Measurements from ENCODE around the gene WHAMM.

Gene WHAMM

DNA sequence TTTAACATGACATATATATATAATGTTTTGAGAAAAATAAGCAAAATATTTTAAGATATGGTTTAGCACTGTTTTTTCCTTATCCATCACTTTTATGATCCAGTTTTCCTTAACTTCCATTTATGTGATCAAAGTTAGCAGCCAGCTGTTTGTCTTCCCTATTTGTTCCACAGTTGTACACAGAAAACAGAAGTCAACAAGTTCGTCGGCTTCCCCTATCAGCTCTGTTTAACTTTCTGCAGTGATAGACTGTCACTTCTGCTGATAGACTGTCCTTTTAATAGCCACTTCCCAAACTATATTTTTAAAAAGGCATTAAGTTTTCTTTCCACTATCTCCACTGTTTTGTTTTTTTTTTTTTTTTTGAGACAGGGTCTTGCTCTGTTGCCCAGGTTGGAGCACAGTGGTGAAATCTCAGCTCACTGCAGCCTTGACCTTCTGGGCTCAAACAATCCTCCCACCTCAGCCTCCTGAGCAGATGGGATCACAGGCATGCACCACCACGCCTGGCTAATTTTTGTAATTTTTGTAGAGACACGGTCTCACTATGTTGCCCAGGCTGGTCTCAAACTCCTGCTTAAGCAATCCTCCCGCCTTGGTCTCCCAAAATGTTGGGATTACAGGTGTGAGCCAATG lies 10.8 kb upstream of the WHAMM start:
- no peak for ATAC-seq (ENCODE audit: insufficient read depth, low read depth)
- Histone ChIP-seq H3K27ac (ENCODE audit: low read length) (no peak overlapping the region), H3K9ac (ENCODE audit: low read depth, low read length) (no peak overlapping the region), H3K4me2 (ENCODE audit: insufficient read depth, low read length) (no peak overlapping the region), H3K27me3 (ENCODE audit: insufficient read depth, low read length, poor library complexity) (peaks cover 10% of the 10 kb centered on the region), H3K36me3 (ENCODE audit: insufficient read depth, low read length) (no peaks in the 10 kb centered on the region), H3K4me1 (ENCODE audit: insufficient read depth, low read length) (no peaks in the 10 kb centered on the region), H3K79me2 (ENCODE audit: insufficient read depth, low read length) (no peaks in the 10 kb centered on the region), H3K4me3 (ENCODE audit: low read depth in 1 of 2, low read length in 2 of 2) (no peak overlapping the region), H4K20me1 (ENCODE audit: insufficient read depth, low read length) (no peaks in the 10 kb centered on the region), H2AFZ (ENCODE audit: low read depth, low read length) (no peak overlapping the region), H3K9me3 (ENCODE audit: insufficient read depth, low read length, severe bottlenecking) (no peaks in the 10 kb centered on the region)
- DNase-seq: no peak
- TF ChIP-seq EZH2 (IDR thresholded peaks at IDR 0.05; ENCODE audit: borderline replicate concordance, low read depth, low read length, severe bottlenecking): no peak
- TF ChIP-seq, protein P1, sequence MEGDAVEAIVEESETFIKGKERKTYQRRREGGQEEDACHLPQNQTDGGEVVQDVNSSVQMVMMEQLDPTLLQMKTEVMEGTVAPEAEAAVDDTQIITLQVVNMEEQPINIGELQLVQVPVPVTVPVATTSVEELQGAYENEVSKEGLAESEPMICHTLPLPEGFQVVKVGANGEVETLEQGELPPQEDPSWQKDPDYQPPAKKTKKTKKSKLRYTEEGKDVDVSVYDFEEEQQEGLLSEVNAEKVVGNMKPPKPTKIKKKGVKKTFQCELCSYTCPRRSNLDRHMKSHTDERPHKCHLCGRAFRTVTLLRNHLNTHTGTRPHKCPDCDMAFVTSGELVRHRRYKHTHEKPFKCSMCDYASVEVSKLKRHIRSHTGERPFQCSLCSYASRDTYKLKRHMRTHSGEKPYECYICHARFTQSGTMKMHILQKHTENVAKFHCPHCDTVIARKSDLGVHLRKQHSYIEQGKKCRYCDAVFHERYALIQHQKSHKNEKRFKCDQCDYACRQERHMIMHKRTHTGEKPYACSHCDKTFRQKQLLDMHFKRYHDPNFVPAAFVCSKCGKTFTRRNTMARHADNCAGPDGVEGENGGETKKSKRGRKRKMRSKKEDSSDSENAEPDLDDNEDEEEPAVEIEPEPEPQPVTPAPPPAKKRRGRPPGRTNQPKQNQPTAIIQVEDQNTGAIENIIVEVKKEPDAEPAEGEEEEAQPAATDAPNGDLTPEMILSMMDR (IDR thresholded peaks at IDR 0.05; ENCODE audit: borderline replicate concordance, extremely low read depth, low read length, poor library complexity, severe bottlenecking): no peak

- Histone ChIP-seq H3K36me3 (ENCODE audit: insufficient read depth, low read length) (no peaks in the 10 kb centered on the region), H3K27me3 (ENCODE audit: insufficient read depth, low read length, poor library complexity) (peaks cover 10% of the 10 kb centered on the region), H3K4me1 (ENCODE audit: insufficient read depth, low read length) (no peaks in the 10 kb centered on the region), H3K4me2 (ENCODE audit: insufficient read depth, low read length) (no peak overlapping the region), H3K9me3 (ENCODE audit: insufficient read depth, low read length, severe bottlenecking) (no peaks in the 10 kb centered on the region), H3K79me2 (ENCODE audit: insufficient read depth, low read length) (no peaks in the 10 kb centered on the region), H3K9ac (ENCODE audit: low read depth, low read length) (no peak overlapping the region), H3K27ac (ENCODE audit: low read length) (no peak overlapping the region), H2AFZ (ENCODE audit: low read depth, low read length) (no peak overlapping the region), H4K20me1 (ENCODE audit: insufficient read depth, low read length) (no peaks in the 10 kb centered on the region), H3K4me3 (ENCODE audit: low read depth in 1 of 2, low read length in 2 of 2) (no peak overlapping the region)
- ATAC-seq (ENCODE audit: insufficient read depth, low read depth): no peak
- no peak for DNase-seq
- no peak for TF ChIP-seq EZH2 (IDR thresholded peaks at IDR 0.05; ENCODE audit: borderline replicate concordance, low read depth, low read length, severe bottlenecking)
- TF ChIP-seq, protein P1 (IDR thresholded peaks at IDR 0.05; ENCODE audit: borderline replicate concordance, extremely low read depth, low read length, poor library complexity, severe bottlenecking): no peak
Measured at GRCh38 chr15:82799183-82799841, 10.1 kb upstream of the WHAMM start.

DNA sequence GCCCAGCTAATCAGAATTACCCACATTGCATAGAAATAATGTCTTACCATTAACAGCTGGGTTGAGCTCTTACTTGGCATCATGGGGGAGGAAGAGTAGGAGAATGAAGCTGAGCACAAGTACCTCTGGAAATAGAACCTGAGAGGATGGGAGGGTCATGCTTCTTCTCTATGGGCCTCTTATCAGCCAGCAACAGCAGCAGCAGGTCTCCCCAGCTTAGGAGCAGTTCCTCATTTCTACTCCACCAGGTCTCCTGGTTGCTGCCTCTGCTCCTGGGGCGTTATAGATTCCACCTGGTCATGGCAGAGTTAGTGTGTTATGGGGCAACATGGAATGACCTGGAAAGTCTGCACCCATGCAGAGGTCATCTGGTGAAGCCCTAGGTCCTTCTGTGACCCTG lies 6.9 kb upstream of the WHAMM start:
- H3K4me1 ChIP-seq (ENCODE audit: insufficient read depth, low read length): no peaks in the 10 kb centered on the region
- no peak for DNase-seq
- ATAC-seq (ENCODE audit: insufficient read depth, low read depth): no peak

More for the DNA sequence above, 6.9 kb upstream of the WHAMM start:
- no peak overlapping the region for H3K27ac ChIP-seq (ENCODE audit: low read length)
- no peaks in the 10 kb centered on the region for H3K36me3 ChIP-seq (ENCODE audit: insufficient read depth, low read length)
- peaks cover 10% of the 10 kb centered on the region for H3K27me3 ChIP-seq (ENCODE audit: insufficient read depth, low read length, poor library complexity)
- no peak overlapping the region for H3K9ac ChIP-seq (ENCODE audit: low read depth, low read length)
- no peaks in the 10 kb centered on the region for H3K9me3 ChIP-seq (ENCODE audit: insufficient read depth, low read length, severe bottlenecking)
- TF ChIP-seq, protein P1 (IDR thresholded peaks at IDR 0.05; ENCODE audit: borderline replicate concordance, extremely low read depth, low read length, poor library complexity, severe bottlenecking): no peak
- TF ChIP-seq EZH2 (IDR thresholded peaks at IDR 0.05; ENCODE audit: borderline replicate concordance, low read depth, low read length, severe bottlenecking): no peak
- no peaks in the 10 kb centered on the region for H3K79me2 ChIP-seq (ENCODE audit: insufficient read depth, low read length)
- H3K4me3 ChIP-seq (ENCODE audit: low read depth in 1 of 2, low read length in 2 of 2): no peak overlapping the region
- no peak overlapping the region for H3K4me2 ChIP-seq (ENCODE audit: insufficient read depth, low read length)
- H2AFZ ChIP-seq (ENCODE audit: low read depth, low read length): no peak overlapping the region
- no peaks in the 10 kb centered on the region for H4K20me1 ChIP-seq (ENCODE audit: insufficient read depth, low read length)
